Neural progenitor cell (in vitro differentiated cells): Measurements from ENCODE around the gene SMAD2.

Experiments
- EZH2 ChIP-seq: fragments of 200-600 bp; sonication (generic); IDR thresholded peaks from 2 replicates; pipeline ENCODE4 v1.6.1; 2017; ENCODE audit warnings: antibody characterized with exemption, mild to moderate bottlenecking, moderate library complexity
- EZH2phosphoT487 ChIP-seq: fragments of 200-600 bp; sonication (generic); IDR thresholded peaks from 2 replicates; pipeline ENCODE4 v1.6.1; 2017; ENCODE audit warnings: antibody characterized with exemption
- TF ChIP-seq, protein P1 (sequence below): fragments of 200-600 bp; sonication (generic); IDR thresholded peaks from 2 replicates; pipeline ENCODE4 v1.5.1; 2017; ENCODE audit warnings: antibody characterized with exemption, mild to moderate bottlenecking

GRCh38 chr18:47968721-47969120 is 38.3 kb upstream of the SMAD2 start:
- TF ChIP-seq, protein P1, sequence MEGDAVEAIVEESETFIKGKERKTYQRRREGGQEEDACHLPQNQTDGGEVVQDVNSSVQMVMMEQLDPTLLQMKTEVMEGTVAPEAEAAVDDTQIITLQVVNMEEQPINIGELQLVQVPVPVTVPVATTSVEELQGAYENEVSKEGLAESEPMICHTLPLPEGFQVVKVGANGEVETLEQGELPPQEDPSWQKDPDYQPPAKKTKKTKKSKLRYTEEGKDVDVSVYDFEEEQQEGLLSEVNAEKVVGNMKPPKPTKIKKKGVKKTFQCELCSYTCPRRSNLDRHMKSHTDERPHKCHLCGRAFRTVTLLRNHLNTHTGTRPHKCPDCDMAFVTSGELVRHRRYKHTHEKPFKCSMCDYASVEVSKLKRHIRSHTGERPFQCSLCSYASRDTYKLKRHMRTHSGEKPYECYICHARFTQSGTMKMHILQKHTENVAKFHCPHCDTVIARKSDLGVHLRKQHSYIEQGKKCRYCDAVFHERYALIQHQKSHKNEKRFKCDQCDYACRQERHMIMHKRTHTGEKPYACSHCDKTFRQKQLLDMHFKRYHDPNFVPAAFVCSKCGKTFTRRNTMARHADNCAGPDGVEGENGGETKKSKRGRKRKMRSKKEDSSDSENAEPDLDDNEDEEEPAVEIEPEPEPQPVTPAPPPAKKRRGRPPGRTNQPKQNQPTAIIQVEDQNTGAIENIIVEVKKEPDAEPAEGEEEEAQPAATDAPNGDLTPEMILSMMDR: no peak
- TF ChIP-seq EZH2phosphoT487 (no peak), EZH2 (no peak)
